K562 (cell line): ENCODE data around the gene THAP2. TPM values are rescaled to one million over a fixed set of nuclear protein-coding genes. Genes with fewer than 3 reads are reported as not detected.

Source experiments
- AFF1 ChIP-seq, 2 experiments: fragments of 450-650 bp; IDR thresholded peaks; 2 replicates each; pipeline ENCODE4 v1.6.1; 2018; ENCODE audit warnings: mild to moderate bottlenecking in 2 of 2, low read depth in 1 of 2; ENCODE audit not compliant: partially characterized antibody in 2 of 2
- ARID2 ChIP-seq: fragments of 450-650 bp; IDR thresholded peaks from 2 replicates; pipeline ENCODE4 v1.6.1; 2017; ENCODE audit warnings: antibody characterized with exemption, mild to moderate bottlenecking
- BHLHE40 ChIP-seq: IDR thresholded peaks from 2 replicates; pipeline ENCODE4 v1.6.1; 2011; ENCODE audit warnings: low read length, improper control_type of control experiment
- CBX8 ChIP-seq: fragments of 200-600 bp; sonication (generic); IDR thresholded peaks from 2 replicates; pipeline ENCODE4 v1.6.1; 2012; ENCODE audit warnings: borderline replicate concordance, mixed run types, low read depth, mild to moderate bottlenecking, moderate library complexity, mixed read lengths, low read length, control low read depth, inconsistent platforms; ENCODE audit not compliant: poor library complexity, severe bottlenecking; ENCODE audit errors: extremely low read depth
- FOXA3 ChIP-seq, 2 experiments: fragments of 450-650 bp in 1 of 2; sonication (generic) in 1 of 2; formaldehyde crosslinking; IDR thresholded peaks in 1 of 2; conservative IDR thresholded peaks in 1 of 2; 2 replicates each; pipeline versions ENCODE4 v1.4.0 to v1.8.0; 2020 to 2022; ENCODE audit warnings: mild to moderate bottlenecking in 2 of 2, missing genetic modification reagents in 1 of 2
- FOXP4 ChIP-seq: sonication (generic); formaldehyde crosslinking; IDR thresholded peaks from 2 replicates; pipeline ENCODE4 v1.8.0; 2022; ENCODE audit warnings: mild to moderate bottlenecking, missing genetic modification reagents, borderline replicate concordance
- GTF2E2 ChIP-seq: fragments of 200-800 bp; sonication (Bioruptor generic); IDR thresholded peaks from 2 replicates; pipeline ENCODE4 v1.6.1; 2016; ENCODE audit warnings: missing genetic modification characterization, missing compliant biosample characterization
- HCFC1 ChIP-seq: IDR thresholded peaks from 2 replicates; pipeline ENCODE4 v1.6.1; 2012; ENCODE audit warnings: low read depth, low read length, improper control_type of control experiment
- MNT ChIP-seq, 2 experiments: fragments of 450-650 bp; conservative IDR thresholded peaks; 2 replicates each; pipeline ENCODE4 v1.6.1; 2017; ENCODE audit warnings: mild to moderate bottlenecking in 2 of 2, moderate library complexity in 2 of 2
- MXI1 ChIP-seq: IDR thresholded peaks from 2 replicates; pipeline ENCODE4 v1.6.1; 2011; ENCODE audit warnings: low read depth, mild to moderate bottlenecking, improper control_type of control experiment, low read length
- NBN ChIP-seq: fragments of 450-650 bp; IDR thresholded peaks from 2 replicates; pipeline ENCODE4 v1.6.1; 2016; ENCODE audit warnings: low read depth, mild to moderate bottlenecking
- NFIX ChIP-seq: fragments of 250-450 bp; sonication (Bioruptor Pico); IDR thresholded peaks from 2 replicates; pipeline ENCODE4 v1.4.0; 2020; ENCODE audit warnings: low read depth, mild to moderate bottlenecking, moderate library complexity
- PML ChIP-seq: IDR thresholded peaks from 2 replicates; pipeline ENCODE4 v1.6.1; 2012; ENCODE audit warnings: low read length, inconsistent platforms
- POLR2B ChIP-seq: fragments of 450-650 bp; IDR thresholded peaks from 2 replicates; pipeline ENCODE4 v1.6.1; 2018; ENCODE audit warnings: low read depth; ENCODE audit not compliant: partially characterized antibody
- polyA plus RNA-seq, 8 experiments: library from polyadenylated mRNA; depleted of rRNA in 4 of 8; stranded (reverse) in 5 of 8; unstranded in 3 of 8; fragments of >200 nt; fragmentation: Nextera tagmentation in 2 of 8; fragmentation: Illumina TruSeq in 1 of 8; extraction: Ambion mirVana in 2 of 8; extraction: Trizol in 1 of 8; gene quantifications; 2 replicates each; pipeline versions ENCODE4 v1.2.1 to v1.2.3, GENCODE V29; 2011 to 2014; ENCODE audit warnings: inconsistent platforms in 1 of 8, missing spikeins in 1 of 8
- total RNA-seq, 7 experiments: library from RNA; depleted of rRNA in 6 of 7; stranded (reverse); fragments of >200 nt in 6 of 7; fragmentation: Illumina TruSeq in 2 of 7; extraction: Trizol in 2 of 7; gene quantifications; 2 replicates each; pipeline versions ENCODE4 v1.2.1 to v1.2.3, GENCODE V29; 2011 to 2021; ENCODE audit warnings: low replicate concordance in 1 of 7
- TF ChIP-seq, protein P1 (sequence below): fragments of 250-450 bp; sonication (Bioruptor Pico); IDR thresholded peaks from 2 replicates; pipeline ENCODE4 v1.5.0; 2021; ENCODE audit warnings: mild to moderate bottlenecking, borderline replicate concordance

The THAP2 gene
- total and polyA plus RNA-seq, 9 of the 15 experiments (the other 6 are each of a cell fraction or from before 2014, with no cell fraction given), result 1.8 to 18.9 (median 7.3) TPM

DNA sequence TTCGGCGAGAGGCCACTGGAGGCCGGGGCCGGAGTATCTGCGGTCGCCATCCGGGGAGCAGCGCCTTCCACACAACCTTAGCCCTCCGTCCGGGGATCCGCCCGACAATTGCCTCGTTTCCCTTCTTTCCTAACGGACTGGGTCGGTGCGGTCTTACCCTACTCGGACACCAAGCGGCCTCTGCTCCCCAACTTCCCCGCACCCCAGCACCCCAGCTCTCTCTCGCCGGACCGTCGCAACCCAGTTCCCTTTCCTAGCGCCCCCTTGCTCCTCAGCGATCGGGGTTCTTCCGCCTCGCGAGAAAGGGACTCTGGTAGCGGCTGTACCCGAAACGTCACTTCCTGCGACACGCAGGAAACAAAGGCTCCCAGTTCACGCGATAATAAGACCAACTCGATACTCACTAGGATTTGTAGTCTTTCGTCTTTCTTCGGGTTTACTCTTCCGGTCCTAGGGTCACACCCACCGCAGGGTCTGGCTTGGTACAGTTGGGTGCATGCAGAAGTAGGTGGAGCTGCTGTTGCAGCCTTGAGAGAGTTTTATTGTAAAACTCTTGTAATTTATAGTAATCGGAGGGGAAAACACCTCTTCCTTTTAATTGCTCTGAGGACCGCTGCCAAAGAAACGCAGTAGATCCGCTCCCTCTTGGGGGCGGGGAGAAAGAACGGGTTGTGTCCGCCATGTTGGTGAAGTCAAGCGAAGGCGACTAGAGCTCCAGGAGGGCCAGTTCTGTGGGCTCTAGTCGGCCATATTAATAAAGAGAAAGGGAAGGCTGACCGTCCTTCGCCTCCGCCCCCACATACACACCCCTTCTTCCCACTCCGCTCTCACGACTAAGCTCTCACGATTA, at the start of gene THAP2, which contains the start of gene ZFC3H1 (continued):
- TF ChIP-seq AFF1 (IDR thresholded peaks at IDR 0.05; ENCODE audit: low read depth in 1 of 2, partially characterized antibody in 2 of 2) (peak; percentile 19 to 92), MNT (conservative IDR thresholded peaks at IDR 0.05) (peak; percentile 65 to 70), POLR2B (peak; percentile 91), NBN (peak; percentile 31; the same call in 1 of the 2 replicates), FOXA3 (CRISPR knock-in tag; conservative IDR thresholded peaks at IDR 0.05 in 1 of 2, IDR thresholded peaks at IDR 0.05 in 1 of 2) (0 out of 4 replicates have a peak, but pooled peaks of 1 of the 2 experiments have one; percentile 15), PML (peak; percentile 70; the same call in 1 of the 2 replicates), GTF2E2 (tag) (peak; percentile 84), NFIX (no peak), ARID2 (peak; percentile 59), HCFC1 (peak; percentile 84), FOXP4 (CRISPR knock-in tag) (0 out of 2 replicates have a peak, but pooled peaks have one; percentile 53), BHLHE40 (0 out of 2 replicates have a peak, but pooled peaks have one; percentile 40), CBX8 (no peak), MXI1 (peak; percentile 69; the same call in 1 of the 2 replicates)
- TF ChIP-seq, protein P1, sequence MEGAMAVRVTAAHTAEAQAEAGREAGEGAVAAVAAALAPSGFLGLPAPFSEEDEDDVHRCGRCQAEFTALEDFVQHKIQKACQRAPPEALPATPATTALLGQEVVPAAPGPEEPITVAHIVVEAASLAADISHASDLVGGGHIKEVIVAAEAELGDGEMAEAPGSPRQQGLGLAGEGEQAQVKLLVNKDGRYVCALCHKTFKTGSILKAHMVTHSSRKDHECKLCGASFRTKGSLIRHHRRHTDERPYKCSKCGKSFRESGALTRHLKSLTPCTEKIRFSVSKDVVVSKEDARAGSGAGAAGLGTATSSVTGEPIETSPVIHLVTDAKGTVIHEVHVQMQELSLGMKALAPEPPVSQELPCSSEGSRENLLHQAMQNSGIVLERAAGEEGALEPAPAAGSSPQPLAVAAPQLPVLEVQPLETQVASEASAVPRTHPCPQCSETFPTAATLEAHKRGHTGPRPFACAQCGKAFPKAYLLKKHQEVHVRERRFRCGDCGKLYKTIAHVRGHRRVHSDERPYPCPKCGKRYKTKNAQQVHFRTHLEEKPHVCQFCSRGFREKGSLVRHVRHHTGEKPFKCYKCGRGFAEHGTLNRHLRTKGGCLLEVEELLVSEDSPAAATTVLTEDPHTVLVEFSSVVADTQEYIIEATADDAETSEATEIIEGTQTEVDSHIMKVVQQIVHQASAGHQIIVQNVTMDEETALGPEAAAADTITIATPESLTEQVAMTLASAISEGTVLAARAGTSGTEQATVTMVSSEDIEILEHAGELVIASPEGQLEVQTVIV, result no peak
